IMR-90 (cell line): ENCODE measurements around the gene AIP. TPM values are rescaled to one million over a fixed set of nuclear protein-coding genes. Genes with fewer than 3 reads are reported as not detected.

ENCODE experiments used
- ATAC-seq: fragments of 200-7000 bp; cut with Tn5 transposase; 2 replicates; pipeline ENCODE4 v1.9.1; 2020; ENCODE audit warnings: low read depth, mild to moderate bottlenecking, moderate library complexity
- BruUV-seq: library from RNA; stranded (reverse); fragments of 400-500 nt; replicated peaks from 2 replicates; lab custom pipeline; 2021; lab: Mats Ljungman, UMichigan
- CTCF ChIA-PET: fragments of 300-600 bp; formaldehyde crosslinking; extraction: SDS; loops from one replicate; lab custom pipeline; 2021; ENCODE audit warnings: antibody characterized with exemption; lab: Yijun Ruan, JAX
- POLR2A ChIA-PET: fragments of 300-600 bp; sonication (Branson Sonifier 250); formaldehyde crosslinking; loops from one replicate; lab custom pipeline; 2022; ENCODE audit warnings: antibody characterized with exemption; ENCODE audit not compliant: unreplicated experiment; lab: Charles Lee
- DNase-seq: peaks from one replicate; pipeline ENCODE4 v3.0.0; 2013
- H2AFZ ChIP-seq: replicated peaks from 2 replicates; pipeline ENCODE3; 2013; ENCODE audit warnings: low read length, mild to moderate bottlenecking; ENCODE audit not compliant: poor library complexity
- H2AK5ac ChIP-seq: 2 replicates; pipeline ENCODE4 v1.6.1; 2013; ENCODE audit warnings: low read depth, low read length, inconsistent platforms
- H2AK9ac ChIP-seq: replicated peaks from 2 replicates; pipeline ENCODE3; 2013; ENCODE audit warnings: mild to moderate bottlenecking, low read depth, low read length, moderate library complexity; ENCODE audit not compliant: poor library complexity
- H2BK120ac ChIP-seq: 2 replicates; pipeline ENCODE4 v1.6.1; 2013; ENCODE audit warnings: low read depth, low read length, inconsistent platforms
- H2BK15ac ChIP-seq: 3 replicates; pipeline ENCODE4 v1.6.1; 2013; ENCODE audit warnings: low read depth, low read length, inconsistent platforms
- H2BK20ac ChIP-seq: 2 replicates; pipeline ENCODE4 v1.6.1; 2013; ENCODE audit warnings: low read depth, mild to moderate bottlenecking, inconsistent platforms, low read length, moderate library complexity
- H2BK5ac ChIP-seq: 2 replicates; pipeline ENCODE4 v1.6.1; 2013; ENCODE audit warnings: mild to moderate bottlenecking, low read depth, low read length, inconsistent platforms; ENCODE audit not compliant: poor library complexity, severe bottlenecking
- H3K14ac ChIP-seq: replicated peaks from 2 replicates; pipeline ENCODE4 v1.6.1; 2013; ENCODE audit warnings: low read depth, low read length, inconsistent platforms
- H3K18ac ChIP-seq: 2 replicates; pipeline ENCODE4 v1.6.1; 2013; ENCODE audit warnings: low read depth, low read length, control low read depth
- H3K23ac ChIP-seq: 2 replicates; pipeline ENCODE4 v1.6.1; 2013; ENCODE audit warnings: low read depth, low read length, inconsistent platforms
- H3K27ac ChIP-seq: 2 replicates; pipeline ENCODE4 v1.5.1; 2013; ENCODE audit warnings: mild to moderate bottlenecking, control low read depth, low read length; ENCODE audit not compliant: insufficient read depth
- H3K27me3 ChIP-seq: 2 replicates; pipeline ENCODE4 v1.6.1; 2013; ENCODE audit warnings: low read length; ENCODE audit not compliant: control insufficient read depth, insufficient read depth
- H3K36me3 ChIP-seq: 2 replicates; pipeline ENCODE4 v1.6.1; 2013; ENCODE audit warnings: low read length, mixed read lengths; ENCODE audit not compliant: control insufficient read depth, insufficient read depth
- H3K4ac ChIP-seq: 2 replicates; pipeline ENCODE4 v1.6.1; 2013; ENCODE audit warnings: low read depth, low read length, inconsistent platforms
- H3K4me1 ChIP-seq: 2 replicates; pipeline ENCODE4 v1.6.1; 2013; ENCODE audit warnings: low read length, mixed read lengths; ENCODE audit not compliant: control insufficient read depth, insufficient read depth
- H3K4me2 ChIP-seq: 2 replicates; pipeline ENCODE4 v1.6.1; 2013; ENCODE audit warnings: low read depth, mild to moderate bottlenecking, control low read depth, low read length, moderate library complexity
- H3K4me3 ChIP-seq: 2 replicates; pipeline ENCODE4 v1.5.1; 2013; ENCODE audit warnings: low read depth, mild to moderate bottlenecking, control low read depth, low read length, moderate library complexity; ENCODE audit not compliant: insufficient read depth
- H3K56ac ChIP-seq: 2 replicates; pipeline ENCODE4 v1.6.1; 2013; ENCODE audit warnings: low read length, inconsistent platforms; ENCODE audit not compliant: insufficient read depth; ENCODE audit errors: extremely low read depth
- H3K79me1 ChIP-seq, 2 experiments: 2 replicates each; pipeline ENCODE4 v1.6.1; 2013; ENCODE audit warnings: low read length in 2 of 2, inconsistent platforms in 1 of 2, low read depth in 1 of 2
- H3K9ac ChIP-seq: 2 replicates; pipeline ENCODE4 v1.6.1; 2013; ENCODE audit warnings: low read depth, low read length, control low read depth
- H3K9me1 ChIP-seq: 2 replicates; pipeline ENCODE4 v1.6.1; 2013; ENCODE audit warnings: low read length, inconsistent platforms; ENCODE audit not compliant: insufficient read depth
- H3K9me3 ChIP-seq: 2 replicates; pipeline ENCODE4 v1.6.1; 2013; ENCODE audit warnings: low read length; ENCODE audit not compliant: control insufficient read depth, insufficient read depth
- H4K20me1 ChIP-seq: 2 replicates; pipeline ENCODE4 v1.6.1; 2013; ENCODE audit warnings: low read length, inconsistent platforms; ENCODE audit not compliant: insufficient read depth
- H4K5ac ChIP-seq: 2 replicates; pipeline ENCODE4 v1.6.1; 2013; ENCODE audit warnings: mild to moderate bottlenecking, low read depth, low read length, control low read depth
- H4K8ac ChIP-seq, 2 experiments: 2 replicates each; pipeline ENCODE4 v1.6.1; 2013; ENCODE audit warnings: low read depth in 2 of 2, low read length in 2 of 2, control low read depth in 1 of 2, inconsistent platforms in 1 of 2
- H4K91ac ChIP-seq: 2 replicates; pipeline ENCODE4 v1.6.1; 2013; ENCODE audit warnings: low read depth, low read length, inconsistent platforms; ENCODE audit not compliant: insufficient read depth
- BHLHE40 ChIP-seq: fragments of 150-350 bp; IDR thresholded peaks from 2 replicates; pipeline ENCODE4 v1.6.1; 2016; ENCODE audit warnings: mild to moderate bottlenecking, low read depth, low read length
- CEBPB ChIP-seq: IDR thresholded peaks from 2 replicates; pipeline ENCODE4 v1.6.1; 2012; ENCODE audit warnings: low read depth, low read length, improper control_type of control experiment
- CHD1 ChIP-seq: IDR thresholded peaks from 2 replicates; pipeline ENCODE4 v1.6.1; 2012; ENCODE audit warnings: low read depth, low read length, improper control_type of control experiment
- FOS ChIP-seq: fragments of 150-350 bp; IDR thresholded peaks from 2 replicates; pipeline ENCODE4 v1.6.1; 2016; ENCODE audit warnings: low read depth, low read length
- MAFK ChIP-seq: IDR thresholded peaks from 2 replicates; pipeline ENCODE4 v1.6.1; 2012; ENCODE audit warnings: low read depth, low read length, improper control_type of control experiment
- MAZ ChIP-seq: IDR thresholded peaks from 2 replicates; pipeline ENCODE4 v1.6.1; 2012; ENCODE audit warnings: low read depth, mild to moderate bottlenecking, low read length, improper control_type of control experiment, moderate library complexity, borderline replicate concordance
- MXI1 ChIP-seq: IDR thresholded peaks from 2 replicates; pipeline ENCODE4 v1.6.1; 2012; ENCODE audit warnings: low read depth, mild to moderate bottlenecking, low read length, moderate library complexity, borderline replicate concordance
- NFE2L2 ChIP-seq: fragments of 150-350 bp; IDR thresholded peaks from 2 replicates; pipeline ENCODE4 v1.6.1; 2016; ENCODE audit warnings: low read depth, mild to moderate bottlenecking, low read length
- POLR2A ChIP-seq: IDR thresholded peaks from 2 replicates; pipeline ENCODE4 v1.6.1; 2012; ENCODE audit warnings: mild to moderate bottlenecking, low read depth, low read length
- RAD21 ChIP-seq: IDR thresholded peaks from 2 replicates; pipeline ENCODE4 v1.6.1; 2012; ENCODE audit warnings: low read length, improper control_type of control experiment
- RCOR1 ChIP-seq: IDR thresholded peaks from 2 replicates; pipeline ENCODE4 v1.6.1; 2012; ENCODE audit warnings: mild to moderate bottlenecking, low read length, improper control_type of control experiment; ENCODE audit not compliant: insufficient replicate concordance
- RFX5 ChIP-seq: IDR thresholded peaks from 2 replicates; pipeline ENCODE4 v1.8.0; 2012; ENCODE audit warnings: low read depth, mild to moderate bottlenecking, low read length, moderate library complexity
- SMC3 ChIP-seq: fragments of 150-350 bp; IDR thresholded peaks from 2 replicates; pipeline ENCODE4 v1.6.1; 2016; ENCODE audit warnings: low read depth, mild to moderate bottlenecking, antibody characterized with exemption, low read length, moderate library complexity
- WGBS, 2 experiments: methylation state at CpG; one replicate each; pipeline versions ENCODE4 v1.1.5 to v1.1.7; 2013; ENCODE audit warnings: missing lambda C conversion rate in 2 of 2; ENCODE audit not compliant: insufficient read length in 1 of 2; ENCODE audit errors: extremely low coverage in 2 of 2; 5-methylcytosine and 5-hydroxymethylcytosine counted together
- dilution Hi-C: fragments of 300-500 bp; cut with HindIII; formaldehyde crosslinking; loops from one replicate; pipeline ENCODE4 v1.14.3; 2018; ENCODE audit warnings: low sequenced_read_pairs; ENCODE audit not compliant: unreplicated experiment
- in situ Hi-C: fragments of 300-500 bp; cut with MboI; formaldehyde crosslinking; loops from 3 replicates; pipeline ENCODE4 v1.14.3; 2019; ENCODE audit warnings: low sequenced_read_pairs, inconsistent platforms, mixed read lengths
- intact Hi-C: fragments of 100-400 bp; cut with micrococcal nuclease; formaldehyde crosslinking; loops from 2 replicates; pipeline ENCODE4 v1.10.0; 2022
- polyA plus RNA-seq, 3 experiments: library from polyadenylated mRNA; depleted of rRNA; stranded (reverse); fragments of >200 nt; gene quantifications; 2 replicates each; pipeline ENCODE4 v1.2.3, GENCODE V29; 2012; ENCODE audit warnings: low replicate concordance in 1 of 3
- total RNA-seq: library from RNA; depleted of rRNA; stranded (reverse); fragments of >200 nt; gene quantifications from 2 replicates; pipeline ENCODE4 v1.2.3, GENCODE V29; 2012
- TF ChIP-seq, protein P1 (sequence below): fragments of 150-350 bp; IDR thresholded peaks from 2 replicates; pipeline ENCODE4 v1.6.1; 2016; ENCODE audit warnings: low read depth, mild to moderate bottlenecking, low read length, moderate library complexity, borderline replicate concordance
- TF ChIP-seq, protein P2 (sequence below): fragments of 150-350 bp; IDR thresholded peaks from 2 replicates; pipeline ENCODE4 v1.6.1; 2017; ENCODE audit warnings: mild to moderate bottlenecking, antibody characterized with exemption, low read length, low read depth
- TF ChIP-seq, protein P3 (sequence below): conservative IDR thresholded peaks from 2 replicates; pipeline ENCODE4 v1.5.1; 2012; ENCODE audit warnings: mild to moderate bottlenecking, low read depth, low read length, improper control_type of control experiment

The AIP gene
- total and polyA plus RNA-seq, 2 of the 4 experiments (the other 2 are of a cell fraction), result 95.5 to 122 TPM

DNA sequence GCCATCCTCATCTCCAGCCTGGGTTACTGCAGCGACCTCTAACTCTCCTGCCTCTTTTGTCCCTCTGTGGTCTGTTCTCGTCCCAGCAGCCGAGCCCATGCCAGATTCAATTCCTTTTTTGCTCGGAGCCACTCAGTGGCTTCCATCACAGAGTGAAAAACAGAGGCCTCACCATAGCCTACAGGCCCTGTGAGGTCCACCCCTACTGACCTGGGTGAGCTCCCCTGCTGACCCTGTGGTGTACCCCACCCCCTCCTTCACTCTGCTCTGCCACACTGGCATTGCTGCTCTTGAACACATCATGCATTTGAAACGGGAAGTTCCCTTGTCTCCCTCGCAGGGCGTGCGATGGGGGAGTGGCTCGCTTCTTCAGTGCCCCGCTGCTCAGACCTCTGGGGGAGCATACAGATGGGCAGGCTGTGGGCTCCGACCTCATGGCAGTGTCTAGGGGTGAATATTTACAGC lies 2.1 kb downstream of the AIP start:
- intact Hi-C loops (loop anchor here (5.0 kb wide), 1 partner anchor 63 kb away; no protein-coding TSS in a partner anchor), dilution Hi-C loops (no loop called here), in situ Hi-C loops (no loop called here)
- no peak for ATAC-seq
- TF ChIP-seq, protein P1, sequence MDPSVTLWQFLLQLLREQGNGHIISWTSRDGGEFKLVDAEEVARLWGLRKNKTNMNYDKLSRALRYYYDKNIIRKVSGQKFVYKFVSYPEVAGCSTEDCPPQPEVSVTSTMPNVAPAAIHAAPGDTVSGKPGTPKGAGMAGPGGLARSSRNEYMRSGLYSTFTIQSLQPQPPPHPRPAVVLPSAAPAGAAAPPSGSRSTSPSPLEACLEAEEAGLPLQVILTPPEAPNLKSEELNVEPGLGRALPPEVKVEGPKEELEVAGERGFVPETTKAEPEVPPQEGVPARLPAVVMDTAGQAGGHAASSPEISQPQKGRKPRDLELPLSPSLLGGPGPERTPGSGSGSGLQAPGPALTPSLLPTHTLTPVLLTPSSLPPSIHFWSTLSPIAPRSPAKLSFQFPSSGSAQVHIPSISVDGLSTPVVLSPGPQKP, result no peak
- TF ChIP-seq BHLHE40, result no peak
- TF ChIP-seq MAZ, result no peak
- TF ChIP-seq RCOR1, result no peak
- no peak for TF ChIP-seq CEBPB
- no peak for TF ChIP-seq MXI1
- no peak for TF ChIP-seq MAFK
- TF ChIP-seq SMC3, result no peak
- TF ChIP-seq POLR2A, result no peak
- TF ChIP-seq CHD1, result no peak
- no peak for TF ChIP-seq NFE2L2
- no peak for TF ChIP-seq RFX5
- TF ChIP-seq FOS, result no peak
- TF ChIP-seq, protein P2, sequence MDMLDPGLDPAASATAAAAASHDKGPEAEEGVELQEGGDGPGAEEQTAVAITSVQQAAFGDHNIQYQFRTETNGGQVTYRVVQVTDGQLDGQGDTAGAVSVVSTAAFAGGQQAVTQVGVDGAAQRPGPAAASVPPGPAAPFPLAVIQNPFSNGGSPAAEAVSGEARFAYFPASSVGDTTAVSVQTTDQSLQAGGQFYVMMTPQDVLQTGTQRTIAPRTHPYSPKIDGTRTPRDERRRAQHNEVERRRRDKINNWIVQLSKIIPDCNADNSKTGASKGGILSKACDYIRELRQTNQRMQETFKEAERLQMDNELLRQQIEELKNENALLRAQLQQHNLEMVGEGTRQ, result no peak
- TF ChIP-seq, protein P3, sequence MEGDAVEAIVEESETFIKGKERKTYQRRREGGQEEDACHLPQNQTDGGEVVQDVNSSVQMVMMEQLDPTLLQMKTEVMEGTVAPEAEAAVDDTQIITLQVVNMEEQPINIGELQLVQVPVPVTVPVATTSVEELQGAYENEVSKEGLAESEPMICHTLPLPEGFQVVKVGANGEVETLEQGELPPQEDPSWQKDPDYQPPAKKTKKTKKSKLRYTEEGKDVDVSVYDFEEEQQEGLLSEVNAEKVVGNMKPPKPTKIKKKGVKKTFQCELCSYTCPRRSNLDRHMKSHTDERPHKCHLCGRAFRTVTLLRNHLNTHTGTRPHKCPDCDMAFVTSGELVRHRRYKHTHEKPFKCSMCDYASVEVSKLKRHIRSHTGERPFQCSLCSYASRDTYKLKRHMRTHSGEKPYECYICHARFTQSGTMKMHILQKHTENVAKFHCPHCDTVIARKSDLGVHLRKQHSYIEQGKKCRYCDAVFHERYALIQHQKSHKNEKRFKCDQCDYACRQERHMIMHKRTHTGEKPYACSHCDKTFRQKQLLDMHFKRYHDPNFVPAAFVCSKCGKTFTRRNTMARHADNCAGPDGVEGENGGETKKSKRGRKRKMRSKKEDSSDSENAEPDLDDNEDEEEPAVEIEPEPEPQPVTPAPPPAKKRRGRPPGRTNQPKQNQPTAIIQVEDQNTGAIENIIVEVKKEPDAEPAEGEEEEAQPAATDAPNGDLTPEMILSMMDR, result no peak
- TF ChIP-seq RAD21, result no peak
- Histone ChIP-seq H4K20me1 (no peaks in the 10 kb centered on the region; the same call in none of the 2 replicates), H3K79me1 (peaks cover 14 to 38% of the 10 kb centered on the region in 2 experiments), H2BK15ac (no peak overlapping the region), H2AFZ (no peak overlapping the region), H3K14ac (no peak overlapping the region), H3K23ac (no peak overlapping the region), H3K27ac (no peak overlapping the region), H3K9ac (no peak overlapping the region), H2BK20ac (no peak overlapping the region), H3K9me3 (no peaks in the 10 kb centered on the region), H4K5ac (no peak overlapping the region), H4K8ac (no peak overlapping the region), H2BK5ac (no peak overlapping the region), H3K36me3 (peaks cover 14% of the 10 kb centered on the region), H3K4me3 (no peak overlapping the region), H2AK5ac (no peak overlapping the region), H2AK9ac (peak overlapping the region; percentile 24), H3K56ac (no peak overlapping the region), H3K9me1 (peaks cover 18% of the 10 kb centered on the region), H4K91ac (no peak overlapping the region), H3K27me3 (no peaks in the 10 kb centered on the region), H2BK120ac (no peak overlapping the region), H3K18ac (no peak overlapping the region), H3K4ac (no peak overlapping the region), H3K4me1 (peaks cover 3% of the 10 kb centered on the region; the same call in 1 of the 2 replicates), H3K4me2 (no peak overlapping the region)
- BruUV-seq, result no TSS peak
- no peak for DNase-seq
- 94% methylated on average over 9 of the region's 11 CpGs; no CpG with 5 or more reads in 1 of the 2 experiments for WGBS, 2 experiments
- ChIA-PET POLR2A (interaction anchor here (0.5 kb wide), 1 partner anchor 83 kb away, joined by 3 read pairs; the partner anchor contains the start of gene PPP1CA), CTCF (no interaction called here)
